Activated naive CD4-positive, alpha-beta T cell treated with Interleukin-2 at 50 U/mL for 16 hours (primary cell): Measurements from ENCODE around the gene CACNB2.
"Not testable (repeated sequence)": the region's sequence is repeated elsewhere in the genome, so short reads cannot be mapped to it uniquely, and the experiment has no call there.

Experiments used
- DNase-seq: peaks from one replicate; pipeline ENCODE4 v3.0.0-alpha.2; 2020

CACNB2 gene

GRCh38 chr10:18409599-18410397, 269.6 kb downstream of the CACNB2 start:
- DNase-seq: no peak

DNA sequence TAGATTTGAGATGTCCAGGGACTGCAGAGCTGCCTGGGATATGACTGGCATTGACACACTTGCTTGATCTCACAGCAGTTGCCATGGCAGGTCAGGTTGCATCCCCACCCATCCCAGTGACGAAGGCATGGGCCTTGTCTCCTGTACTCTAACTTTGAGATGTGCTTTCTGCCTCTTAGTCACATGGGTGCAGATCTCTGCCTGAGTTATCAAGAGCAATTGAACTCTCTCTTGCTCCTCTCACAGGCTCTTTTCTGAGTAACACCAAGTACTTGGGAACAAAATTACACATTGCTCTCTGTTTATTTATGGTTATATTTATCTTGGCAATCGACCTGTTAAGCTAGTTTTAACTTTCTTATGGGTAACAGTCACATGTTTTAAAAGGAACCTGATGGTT, 273.8 kb downstream of the CACNB2 start:
- DNase-seq: no peak

- no peak for DNase-seq
Observed at GRCh38 chr10:18417950-18418527, 277.8 kb downstream of the CACNB2 start.

- DNase-seq: no peak
Observed at GRCh38 chr10:18418541-18419215, 278.5 kb downstream of the CACNB2 start.

GRCh38 chr10:18419945-18420344, 279.7 kb downstream of the CACNB2 start:
- DNase-seq: no peak

GRCh38 chr10:18421726-18422293, 281.6 kb downstream of the CACNB2 start:
- DNase-seq: no peak

DNA sequence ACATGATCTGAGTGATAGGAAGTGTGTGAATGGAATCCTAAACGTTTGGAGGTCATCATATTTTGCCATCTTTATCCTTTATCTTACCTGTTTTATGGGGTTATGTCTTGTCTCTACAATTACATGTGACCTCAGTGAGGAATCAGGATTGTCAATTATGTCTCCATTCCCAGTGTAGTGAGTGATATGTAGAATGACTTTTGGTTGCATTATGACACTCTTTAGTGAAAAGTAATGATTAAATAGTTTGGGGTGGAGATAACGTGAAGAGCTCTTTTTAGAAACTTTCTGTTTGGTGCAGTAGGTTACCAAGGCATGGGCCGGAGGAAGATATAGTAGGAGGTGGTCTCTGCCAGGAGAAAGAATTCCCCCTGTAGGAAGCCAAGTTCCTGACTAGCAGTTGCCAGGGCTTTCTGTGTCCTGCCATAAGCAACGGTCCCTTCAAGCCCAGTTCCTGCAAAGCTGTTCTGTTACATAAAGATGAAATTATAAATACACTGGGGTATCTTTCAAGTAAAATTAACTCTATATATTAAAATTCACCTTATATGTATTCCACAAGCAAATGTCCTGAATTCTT, 282.9 kb downstream of the CACNB2 start:
- no peak for DNase-seq

DNA sequence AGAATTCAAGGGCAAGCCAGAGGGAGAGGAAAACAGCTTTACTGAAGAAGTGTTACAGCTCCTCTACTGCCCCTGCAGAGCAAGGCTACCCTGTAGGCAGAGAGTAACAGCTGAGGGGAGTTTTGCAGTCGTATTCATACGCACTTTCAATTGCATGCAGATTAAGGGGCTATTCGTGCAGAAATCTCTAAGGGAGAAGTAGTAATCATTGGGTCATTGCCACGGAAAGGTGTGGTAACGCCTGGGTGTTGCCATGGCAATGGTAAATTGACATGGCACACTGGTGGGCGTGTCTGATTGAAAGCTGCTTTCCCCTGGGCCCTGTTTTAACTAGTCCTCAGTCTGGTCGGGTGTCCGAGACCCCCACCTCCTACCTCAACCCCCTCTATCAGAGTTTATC, 284.0 kb downstream of the CACNB2 start:
- DNase-seq: no peak

GRCh38 chr10:18429335-18429734, 289.1 kb downstream of the CACNB2 start:
- no peak for DNase-seq

- no peak for DNase-seq
Observed at GRCh38 chr10:18436902-18437301, 296.7 kb downstream of the CACNB2 start.

GRCh38 chr10:18437486-18437885, 297.3 kb downstream of the CACNB2 start:
- no peak for DNase-seq

- no peak for DNase-seq
Observed at GRCh38 chr10:18438361-18439126, 298.3 kb downstream of the CACNB2 start.

DNA sequence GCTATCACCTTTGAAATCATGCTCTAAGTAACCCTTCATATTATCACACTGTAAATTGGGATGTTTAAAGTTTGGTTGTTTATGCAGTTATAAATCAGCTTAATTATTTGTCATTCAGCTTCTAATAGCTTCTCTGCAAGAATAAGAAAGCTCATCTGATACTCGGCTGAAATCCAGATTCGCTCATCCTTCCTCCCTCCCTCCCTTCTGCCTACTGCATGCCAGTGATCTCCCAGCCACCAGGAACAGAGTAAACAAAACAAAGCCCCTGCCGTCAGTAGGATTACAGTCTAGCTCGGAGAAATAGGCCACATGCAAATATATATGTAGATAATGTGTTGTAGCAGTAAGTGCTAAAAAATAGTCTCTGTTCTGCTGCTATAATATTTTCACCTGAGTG, 299.4 kb downstream of the CACNB2 start:
- DNase-seq: no peak

DNA sequence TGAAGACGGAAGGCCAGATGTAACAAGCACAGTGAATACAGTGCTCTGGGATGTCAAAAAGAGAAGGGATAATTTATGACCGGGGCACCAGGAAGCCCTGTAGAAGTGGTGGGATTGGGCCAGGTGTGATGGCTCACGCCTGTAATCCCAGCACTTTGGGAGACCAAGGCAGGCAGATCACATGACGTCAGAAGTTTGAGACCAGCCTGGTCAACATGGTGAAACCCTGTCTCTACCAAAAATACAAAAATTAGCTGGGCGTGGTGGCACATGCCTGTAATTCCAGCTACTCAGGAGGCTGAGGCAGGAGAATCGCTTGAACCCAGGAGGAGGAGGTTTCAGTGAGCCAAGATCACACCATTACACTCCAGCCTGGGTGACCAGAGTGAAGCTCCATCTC, 305.4 kb downstream of the CACNB2 start:
- DNase-seq: not testable (repeated sequence)

DNA sequence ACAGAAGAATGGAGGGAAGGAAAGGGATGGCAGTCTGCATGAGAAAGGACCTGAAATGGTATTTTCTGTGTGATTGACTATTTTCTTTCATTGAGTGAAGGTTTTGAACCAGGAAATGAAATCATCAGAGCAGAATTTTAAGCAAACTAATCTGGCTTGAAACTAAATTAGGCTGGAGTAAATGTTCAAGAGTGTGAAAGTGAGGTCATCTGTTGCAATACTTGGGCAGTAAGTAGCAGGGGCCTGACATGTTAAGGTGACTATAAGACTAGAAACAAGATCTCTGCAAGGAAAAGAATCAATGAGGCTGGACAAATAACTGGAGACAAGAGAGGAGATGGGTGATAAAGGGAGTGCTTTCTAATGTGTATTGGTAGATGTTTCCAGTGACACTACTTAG, 306.0 kb downstream of the CACNB2 start:
- DNase-seq: no peak

- no peak for DNase-seq
Observed at GRCh38 chr10:18449611-18450026, 309.4 kb downstream of the CACNB2 start.

GRCh38 chr10:18450298-18450697, 310.1 kb downstream of the CACNB2 start:
- DNase-seq: no peak

GRCh38 chr10:18455086-18455884, 315.1 kb downstream of the CACNB2 start:
- DNase-seq: no peak

DNA sequence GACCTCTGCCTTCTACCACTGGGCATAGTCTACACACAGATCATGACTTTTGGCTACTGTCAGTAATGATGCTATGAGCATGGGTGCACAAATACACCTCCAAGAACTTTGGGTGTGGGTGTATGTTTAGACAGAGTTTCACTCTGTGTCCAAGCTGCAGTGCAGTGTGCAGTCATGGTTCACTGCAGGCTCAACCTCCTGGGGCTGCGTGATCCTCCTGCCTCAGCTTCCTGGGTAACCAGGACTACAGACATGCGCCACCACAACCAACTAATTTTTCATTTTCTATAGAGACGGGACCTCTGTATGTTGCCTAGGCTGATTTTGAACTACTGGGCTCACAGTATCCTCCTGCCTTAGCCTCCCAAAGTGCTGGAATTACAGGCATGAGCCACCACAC, 316.8 kb downstream of the CACNB2 start:
- no peak for DNase-seq

DNA sequence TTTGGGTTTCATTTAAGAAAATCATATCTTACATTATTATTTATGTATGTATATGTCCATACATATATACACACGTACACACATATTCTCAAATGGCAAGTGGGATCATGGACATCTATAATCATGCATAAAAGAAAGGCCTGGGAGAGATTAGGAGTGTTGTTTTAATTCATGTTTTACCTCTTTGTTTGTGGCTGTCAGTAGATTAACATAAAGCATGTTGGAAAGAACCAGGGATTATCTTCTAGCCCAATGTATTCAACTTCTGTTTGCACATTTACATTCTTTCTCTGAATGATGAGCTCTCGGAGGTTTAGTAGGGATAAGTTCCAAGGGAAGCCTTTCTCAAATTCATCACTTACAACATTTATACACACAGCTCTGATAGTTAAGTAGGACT, 319.8 kb downstream of the CACNB2 start:
- DNase-seq: no peak

- DNase-seq: no peak
Observed at GRCh38 chr10:18463673-18464211, 323.5 kb downstream of the CACNB2 start.
